HT1080 (cell line): ENCODE data around the gene SNX1. TPM values are rescaled to one million over a fixed set of nuclear protein-coding genes. Genes with fewer than 3 reads are reported as not detected.
"Not testable (repeated sequence)": the region's sequence is repeated elsewhere in the genome, so short reads cannot be mapped to it uniquely, and the experiment has no call there.

Experiments used
- DNase-seq: peaks from one replicate; pipeline ENCODE4 v3.0.0-alpha.2; 2015; ENCODE audit warnings: low read depth
- total RNA-seq: library from RNA; depleted of rRNA; stranded (reverse); fragments of >200 nt; shearing (Covaris generic); gene quantifications from 2 replicates; pipeline ENCODE4 v1.2.3, GENCODE V29; 2014

SNX1 gene
- total RNA-seq, 1 experiment from 2014 or later = 48.0 TPM

DNA sequence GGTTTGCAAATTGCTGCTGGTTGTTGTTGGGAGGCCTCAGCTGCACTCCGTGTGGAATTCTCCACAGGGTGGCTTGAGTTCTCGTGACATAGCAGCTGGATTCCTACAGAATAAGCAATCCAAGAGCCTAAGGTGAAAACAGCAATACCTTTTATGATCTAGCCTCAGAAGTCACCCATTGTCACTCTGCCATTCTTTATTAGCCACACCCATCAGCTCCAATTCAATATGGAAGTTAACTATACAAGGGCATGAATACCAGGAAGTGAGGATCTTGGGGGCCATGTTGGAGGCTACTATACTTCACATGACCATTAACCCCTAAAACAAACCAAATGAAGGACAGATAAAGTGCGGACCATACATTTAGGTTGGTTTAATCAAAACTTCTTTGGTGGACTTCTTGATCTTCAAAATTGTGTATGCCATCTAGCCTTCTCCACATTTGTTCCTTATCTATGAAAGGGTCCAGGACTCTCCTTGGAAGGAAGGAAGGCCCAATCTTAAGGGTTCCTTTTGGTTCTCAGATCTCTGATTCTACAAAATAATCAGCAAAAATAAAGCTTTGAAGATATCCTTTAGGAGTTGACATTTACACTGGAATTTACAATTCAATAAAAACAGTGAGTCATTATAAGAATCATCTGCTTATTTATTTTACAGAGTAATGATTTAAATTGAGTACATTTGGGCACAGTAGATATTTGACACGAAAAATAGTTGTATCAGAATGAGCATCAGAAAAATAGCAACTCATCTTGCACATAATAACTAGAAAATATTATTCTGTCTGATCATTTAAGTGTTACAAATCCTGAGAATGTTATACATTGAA is 23.6 kb upstream of the SNX1 start:
- DNase-seq = no peak

GRCh38 chr15:64072812-64073211 is 23.0 kb upstream of the SNX1 start:
- DNase-seq = no peak

- DNase-seq = not testable (repeated sequence)
Observed at GRCh38 chr15:64073496-64073895, 22.3 kb upstream of the SNX1 start.

GRCh38 chr15:64082757-64083156 is 13.0 kb upstream of the SNX1 start:
- DNase-seq = no peak

GRCh38 chr15:64089543-64090280 is 6.1 kb upstream of the SNX1 start:
- DNase-seq = no peak

DNA sequence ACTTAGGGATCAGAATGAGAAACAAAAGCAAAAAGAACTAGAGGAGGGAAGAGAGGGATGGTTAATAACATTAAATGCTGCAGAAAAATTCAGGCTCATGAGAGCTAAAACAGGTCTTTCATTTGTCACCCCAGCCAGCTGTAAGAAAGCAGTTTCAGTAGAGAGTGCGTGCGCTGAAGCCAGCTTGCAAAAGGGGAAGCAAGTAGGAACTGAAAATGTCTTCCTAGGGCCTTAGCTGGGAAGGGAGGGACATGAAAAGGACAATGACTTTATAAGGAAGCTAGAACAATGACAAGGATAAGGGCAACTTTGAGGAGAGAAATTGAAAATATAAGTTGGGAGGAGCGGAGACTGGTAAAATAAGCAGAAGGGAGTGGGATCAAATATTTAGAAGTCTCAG is 5.3 kb upstream of the SNX1 start:
- no peak for DNase-seq

GRCh38 chr15:64092075-64092820 is 3.5 kb upstream of the SNX1 start:
- no peak for DNase-seq

DNA sequence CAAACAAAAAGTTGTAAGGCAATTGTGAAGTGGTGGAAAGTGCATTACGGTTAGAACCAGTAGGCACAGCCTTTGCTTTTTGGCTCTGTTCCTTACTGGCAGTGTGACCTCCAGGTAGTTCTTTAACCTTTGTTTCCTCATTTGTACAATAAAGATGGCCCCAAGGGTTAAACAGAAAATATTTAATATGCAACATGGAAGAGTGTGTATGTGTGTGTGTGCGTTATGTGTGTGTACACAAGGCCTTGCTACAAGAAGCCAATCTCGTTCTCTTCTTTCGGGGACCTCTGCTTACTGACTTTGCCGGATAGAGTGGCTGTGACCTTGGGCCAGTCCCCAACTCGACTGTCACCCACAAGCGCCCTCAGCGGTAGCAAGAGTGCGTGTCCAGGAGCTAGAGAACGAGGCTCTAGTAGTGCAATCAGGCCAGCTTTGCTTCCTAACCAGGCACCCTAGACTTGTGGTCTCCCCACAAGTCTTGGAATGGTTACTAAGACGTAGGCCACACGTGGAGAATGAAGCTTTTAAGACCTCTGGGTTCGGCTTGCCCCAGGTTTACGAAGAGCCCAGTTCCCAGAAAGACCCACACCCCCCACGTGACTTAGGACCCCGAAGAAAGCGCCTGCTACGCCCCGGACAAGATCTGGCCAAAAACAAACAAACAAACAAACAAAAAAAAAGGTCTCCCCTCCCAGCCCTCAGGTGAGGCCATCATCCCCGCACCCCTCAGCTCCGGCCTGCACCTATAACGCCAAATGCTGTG is 2.7 kb upstream of the SNX1 start:
- peak; percentile 50 for DNase-seq

DNA sequence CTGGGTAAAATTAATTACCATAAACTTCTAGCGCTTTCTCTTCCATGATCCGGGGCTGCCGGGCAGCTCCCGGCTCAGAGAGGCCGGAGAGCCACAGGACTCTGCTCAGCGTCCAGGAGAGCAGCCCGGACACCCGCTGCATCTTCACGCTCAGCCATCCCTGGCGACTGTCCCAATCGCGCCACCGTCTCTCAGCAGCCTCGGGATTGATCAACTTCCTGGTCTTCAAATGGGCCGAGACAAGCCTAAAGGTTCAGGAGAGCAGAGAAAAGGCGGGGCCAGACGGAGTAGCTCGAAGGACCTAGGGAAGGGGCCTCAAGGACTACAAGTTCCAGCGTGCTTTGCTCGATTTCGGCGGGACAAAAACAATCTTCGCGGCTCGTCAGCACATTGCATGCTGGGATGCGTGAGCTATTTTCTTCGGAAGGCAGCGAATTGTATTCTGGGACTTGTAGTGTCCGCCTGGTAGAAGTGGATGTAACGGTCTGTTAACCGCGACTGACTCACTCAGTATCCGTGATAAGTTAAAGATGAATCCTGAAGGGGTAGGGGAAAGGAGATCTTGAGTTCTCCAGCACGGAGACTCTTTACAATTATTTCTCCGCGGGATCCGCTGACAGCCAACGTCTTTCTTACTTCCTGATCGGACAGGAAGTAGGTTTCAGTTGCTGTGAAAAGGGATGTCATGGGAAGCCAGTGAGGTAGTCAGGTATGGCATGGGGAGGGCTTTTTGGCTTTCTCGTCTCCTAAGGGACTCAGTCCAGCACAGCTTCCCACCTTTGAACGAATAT is 2.0 kb upstream of the SNX1 start, which contains the start of gene CIAO2A:
CIAO2A (minus strand) TSS at position 212 of the 791 bp plus-strand sequence; CDS start at position 142, 70 bp downstream.
- peak; percentile 99 for DNase-seq

DNA sequence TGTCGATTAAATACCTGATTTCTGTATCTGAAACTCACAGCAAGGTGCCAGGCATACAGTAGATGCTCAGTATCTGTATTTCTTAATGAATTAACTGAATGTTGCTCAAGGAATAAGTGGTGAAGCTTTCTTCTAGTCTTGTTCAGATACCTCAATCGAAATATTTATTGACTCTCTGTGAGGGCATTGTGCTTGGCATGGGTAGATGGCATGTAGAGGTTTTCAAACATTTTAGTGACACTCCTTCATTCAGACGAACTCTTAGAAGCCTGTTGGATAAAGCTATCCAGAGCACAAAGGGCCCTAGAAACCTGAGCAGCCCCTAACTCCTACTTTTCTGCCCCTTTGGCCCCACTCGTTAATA is 369 bp upstream of the SNX1 start:
- DNase-seq = no peak

DNA sequence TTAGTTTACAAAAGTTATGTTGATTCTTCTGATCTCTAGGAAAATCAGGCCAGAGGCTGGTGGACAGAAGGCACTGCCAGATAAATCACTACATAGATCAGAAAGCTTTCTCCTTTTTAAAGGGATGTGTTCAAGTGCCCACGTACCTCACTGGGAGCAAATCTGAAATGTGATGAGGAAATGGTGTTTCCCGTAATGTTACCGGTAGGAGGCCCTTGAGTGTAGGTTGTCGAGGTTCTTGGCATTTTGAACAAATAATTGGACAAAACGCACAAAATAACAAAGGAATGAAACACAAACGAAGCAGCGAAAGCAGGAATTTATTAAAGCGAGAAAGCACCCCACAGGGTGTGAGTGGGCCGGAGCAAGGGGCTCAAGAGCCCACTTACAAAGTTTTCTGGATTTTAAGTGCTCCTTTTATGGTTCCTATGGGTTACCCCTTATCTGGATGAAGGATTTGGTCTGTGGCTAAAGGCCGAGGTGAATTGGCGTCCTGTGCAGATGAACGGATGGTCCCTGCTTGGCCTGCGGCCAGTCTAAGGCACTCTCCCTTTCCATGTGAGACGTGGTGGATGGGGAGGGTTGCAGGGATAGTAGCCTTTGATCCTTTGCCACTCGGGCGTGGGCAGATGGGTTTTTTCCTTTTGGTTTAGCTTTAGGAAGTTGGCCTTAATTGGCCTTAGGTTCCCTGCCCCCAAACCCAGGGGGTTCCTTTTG is 1.0 kb downstream of the SNX1 start:
- no peak for DNase-seq

- DNase-seq = no peak
Observed at GRCh38 chr15:64099379-64099778, 3.6 kb downstream of the SNX1 start.

- no peak for DNase-seq
Observed at GRCh38 chr15:64100958-64101357, 5.2 kb downstream of the SNX1 start.

- no peak for DNase-seq
Observed at GRCh38 chr15:64102497-64102896, 6.7 kb downstream of the SNX1 start.

GRCh38 chr15:64105113-64105704 is 9.4 kb downstream of the SNX1 start:
- DNase-seq = no peak

GRCh38 chr15:64107337-64107736 is 11.6 kb downstream of the SNX1 start:
- DNase-seq = no peak

GRCh38 chr15:64110108-64110701 is 14.4 kb downstream of the SNX1 start:
- not testable (repeated sequence) for DNase-seq

DNA sequence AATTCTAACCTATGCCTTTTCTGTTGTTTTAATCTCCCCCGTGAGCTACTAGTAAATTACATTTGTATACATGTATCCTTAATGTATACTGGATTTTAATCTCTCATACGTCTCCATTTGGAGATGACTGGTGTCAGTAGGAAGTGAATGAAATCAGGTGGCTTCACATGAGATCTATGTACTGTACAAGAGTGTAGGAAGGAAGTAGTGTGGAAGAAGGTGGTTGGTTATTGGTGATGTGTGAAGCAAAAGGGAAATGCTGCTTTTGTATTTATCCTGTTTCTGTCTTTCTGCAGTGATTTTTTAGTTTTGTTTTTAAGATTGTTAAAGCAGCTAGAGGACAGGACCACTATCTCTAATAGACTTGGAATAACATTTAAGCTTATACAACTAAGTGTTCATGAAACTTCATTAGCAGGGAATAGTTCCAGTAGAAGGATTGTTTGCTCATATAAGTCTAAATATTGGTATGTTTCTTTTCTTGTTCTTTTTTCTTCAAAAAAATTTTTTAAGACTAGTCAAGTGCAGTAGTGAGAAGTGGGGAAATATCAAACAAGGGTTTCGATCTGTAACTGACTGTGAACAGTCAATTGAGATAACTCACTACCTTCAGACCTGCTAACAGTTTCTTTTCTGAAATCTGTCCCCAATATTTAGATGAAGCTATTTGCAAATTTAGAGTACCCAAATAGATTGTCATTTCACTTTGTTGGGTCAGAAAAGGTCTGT is 15.3 kb downstream of the SNX1 start:
- DNase-seq = no peak
